ENCODE data around the gene SRL. TPM values are rescaled to one million over a fixed set of nuclear protein-coding genes. Genes with fewer than 3 reads are reported as not detected.
A peak's percentile ranks its signal among the peaks of the same experiment; 100 is the strongest.

SRL gene
- total RNA-seq, 1 donor from 2014 or later: 0.37 TPM

GRCh38 chr16:4249530-4250308 is 7.8 kb upstream of the SRL start:
- no peak overlapping the region for H3K4me3 Mint-ChIP-seq (ENCODE audit: unreplicated experiment)
- H3K9me3 Mint-ChIP-seq (ENCODE audit: unreplicated experiment): peaks cover 1% of the 10 kb centered on the region
- H3K36me3 Mint-ChIP-seq (ENCODE audit: unreplicated experiment): no peaks in the 10 kb centered on the region
- TF ChIP-seq, protein P1, sequence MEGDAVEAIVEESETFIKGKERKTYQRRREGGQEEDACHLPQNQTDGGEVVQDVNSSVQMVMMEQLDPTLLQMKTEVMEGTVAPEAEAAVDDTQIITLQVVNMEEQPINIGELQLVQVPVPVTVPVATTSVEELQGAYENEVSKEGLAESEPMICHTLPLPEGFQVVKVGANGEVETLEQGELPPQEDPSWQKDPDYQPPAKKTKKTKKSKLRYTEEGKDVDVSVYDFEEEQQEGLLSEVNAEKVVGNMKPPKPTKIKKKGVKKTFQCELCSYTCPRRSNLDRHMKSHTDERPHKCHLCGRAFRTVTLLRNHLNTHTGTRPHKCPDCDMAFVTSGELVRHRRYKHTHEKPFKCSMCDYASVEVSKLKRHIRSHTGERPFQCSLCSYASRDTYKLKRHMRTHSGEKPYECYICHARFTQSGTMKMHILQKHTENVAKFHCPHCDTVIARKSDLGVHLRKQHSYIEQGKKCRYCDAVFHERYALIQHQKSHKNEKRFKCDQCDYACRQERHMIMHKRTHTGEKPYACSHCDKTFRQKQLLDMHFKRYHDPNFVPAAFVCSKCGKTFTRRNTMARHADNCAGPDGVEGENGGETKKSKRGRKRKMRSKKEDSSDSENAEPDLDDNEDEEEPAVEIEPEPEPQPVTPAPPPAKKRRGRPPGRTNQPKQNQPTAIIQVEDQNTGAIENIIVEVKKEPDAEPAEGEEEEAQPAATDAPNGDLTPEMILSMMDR (IDR thresholded peaks at IDR 0.05; ENCODE audit: partially characterized antibody, unreplicated experiment): no peak
- H3K27me3 Mint-ChIP-seq (ENCODE audit: unreplicated experiment): no peaks in the 10 kb centered on the region
- peak overlapping the region; percentile 12 for H3K27ac Mint-ChIP-seq (ENCODE audit: unreplicated experiment)
- peaks cover 8% of the 10 kb centered on the region for H3K4me1 Mint-ChIP-seq (ENCODE audit: low read depth, unreplicated experiment)
- DNase-seq: no peak

DNA sequence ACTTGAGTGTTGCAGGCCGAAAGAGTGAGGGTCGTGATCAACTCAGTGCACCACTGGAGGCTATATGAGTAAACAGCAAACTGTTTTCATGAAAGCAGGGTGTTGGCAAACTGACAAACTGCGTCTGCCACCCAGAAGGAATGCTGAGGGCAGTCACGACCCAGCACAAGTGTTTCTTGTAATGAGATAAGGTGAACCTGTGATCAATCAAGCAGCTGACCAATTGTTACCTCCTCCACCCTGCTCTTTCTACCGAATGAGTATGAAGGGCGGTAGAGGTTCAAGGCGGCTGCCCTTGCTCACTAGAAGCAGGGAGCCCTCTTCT is 5.5 kb upstream of the SRL start:
- Mint-ChIP-seq H3K9me3 (ENCODE audit: unreplicated experiment) (peaks cover 7% of the 10 kb centered on the region), H3K36me3 (ENCODE audit: unreplicated experiment) (no peaks in the 10 kb centered on the region), H3K27ac (ENCODE audit: unreplicated experiment) (no peak overlapping the region), H3K4me1 (ENCODE audit: low read depth, unreplicated experiment) (peaks cover 8% of the 10 kb centered on the region), H3K4me3 (ENCODE audit: unreplicated experiment) (no peak overlapping the region), H3K27me3 (ENCODE audit: unreplicated experiment) (no peaks in the 10 kb centered on the region)
- DNase-seq: no peak
- TF ChIP-seq, protein P1 (IDR thresholded peaks at IDR 0.05; ENCODE audit: partially characterized antibody, unreplicated experiment): no peak

- no peaks in the 10 kb centered on the region for H3K36me3 Mint-ChIP-seq (ENCODE audit: unreplicated experiment)
- TF ChIP-seq, protein P1 (IDR thresholded peaks at IDR 0.05; ENCODE audit: partially characterized antibody, unreplicated experiment): no peak
Measured at GRCh38 chr16:4246777-4247459, 5.0 kb upstream of the SRL start.

GRCh38 chr16:4245077-4245791 is 3.4 kb upstream of the SRL start:
- no peaks in the 10 kb centered on the region for H3K27me3 Mint-ChIP-seq (ENCODE audit: unreplicated experiment)
- TF ChIP-seq, protein P1 (IDR thresholded peaks at IDR 0.05; ENCODE audit: partially characterized antibody, unreplicated experiment): no peak
- peaks cover 16% of the 10 kb centered on the region for H3K4me1 Mint-ChIP-seq (ENCODE audit: low read depth, unreplicated experiment)
- no peaks in the 10 kb centered on the region for H3K36me3 Mint-ChIP-seq (ENCODE audit: unreplicated experiment)
- peaks cover 7% of the 10 kb centered on the region for H3K9me3 Mint-ChIP-seq (ENCODE audit: unreplicated experiment)
- peak overlapping the region; percentile 5 for H3K27ac Mint-ChIP-seq (ENCODE audit: unreplicated experiment)
- DNase-seq: no peak
- H3K4me3 Mint-ChIP-seq (ENCODE audit: unreplicated experiment): no peak overlapping the region

More at GRCh38 chr16:4246777-4247459, 5.0 kb upstream of the SRL start:
- Mint-ChIP-seq H3K4me3 (ENCODE audit: unreplicated experiment) (no peak overlapping the region), H3K9me3 (ENCODE audit: unreplicated experiment) (peaks cover 7% of the 10 kb centered on the region), H3K27me3 (ENCODE audit: unreplicated experiment) (no peaks in the 10 kb centered on the region), H3K4me1 (ENCODE audit: low read depth, unreplicated experiment) (peaks cover 11% of the 10 kb centered on the region), H3K27ac (ENCODE audit: unreplicated experiment) (no peak overlapping the region)
- no peak for DNase-seq
